ENCODE data around the gene F8. TPM values are rescaled to one million over a fixed set of nuclear protein-coding genes. Genes with fewer than 3 reads are reported as not detected.
"Not testable (repeated sequence)": the region's sequence is repeated elsewhere in the genome, so short reads cannot be mapped to it uniquely, and the experiment has no call there.

Gene F8
- total and polyA plus RNA-seq, 9 of the 15 experiments (the other 6 are each of a cell fraction or from before 2014, with no cell fraction given) = 0.41 to 3.8 (median 0.91) TPM

DNA sequence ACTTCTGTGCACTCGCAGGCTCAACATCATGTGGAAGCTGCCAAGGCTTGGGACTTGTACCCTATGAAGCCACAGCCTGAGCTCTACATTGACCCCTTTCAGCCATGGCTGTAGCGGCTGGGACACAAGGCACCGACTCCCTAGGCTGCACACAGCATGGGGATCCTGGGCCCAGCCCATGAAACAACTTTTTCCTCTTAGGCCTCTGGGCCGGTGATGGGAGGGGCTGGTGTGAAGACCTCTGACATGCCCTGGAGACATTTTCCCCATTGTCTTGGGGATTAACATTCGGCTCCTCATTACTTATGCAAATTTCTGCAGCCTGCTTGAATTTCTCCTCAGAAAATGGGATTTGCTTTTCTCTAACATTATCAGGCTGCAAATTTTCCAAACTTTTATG, 97.8 kb downstream of the F8 start:
- FAIRE-seq; intact Hi-C loops (cut with micrococcal nuclease); ATAC-seq; DNase-seq (ENCODE audit: extremely low read depth in 1 of 4, low spot score in 3 of 4); H3K4me1 ChIP-seq (replicated peaks in 1 of 2; ENCODE audit: control insufficient read depth in 2 of 2, insufficient read depth in 2 of 2, low read length in 2 of 2); BruUV-seq (replicated peaks); H3K9ac ChIP-seq (ENCODE audit: insufficient read depth in 1 of 2, low read depth in 2 of 2, low read length in 2 of 2); H3K27ac ChIP-seq (ENCODE audit: extremely low read depth, low read depth, low read length); in situ Hi-C loops (cut with MboI); H2AFZ ChIP-seq (ENCODE audit: low read depth, low read length); POLR2A ChIA-PET; H3K79me2 ChIP-seq (ENCODE audit: control insufficient read depth, insufficient read depth, low read length); H3K9me3 ChIP-seq (replicated peaks; ENCODE audit: control insufficient read depth, insufficient read depth, low read depth, low read length); H3K36me3 ChIP-seq (ENCODE audit: control insufficient read depth, insufficient read depth, low read length); H3K27me3 ChIP-seq (ENCODE audit: control insufficient read depth in 2 of 2, insufficient read depth in 2 of 2, low read length in 2 of 2); H3K4me2 ChIP-seq (ENCODE audit: insufficient read depth, low read length); CTCF ChIA-PET (ENCODE audit: low intra/inter-chr PET ratio); H4K20me1 ChIP-seq (replicated peaks; ENCODE audit: control insufficient read depth, insufficient read depth, low read length); H3K9me1 ChIP-seq (ENCODE audit: control insufficient read depth, insufficient read depth, low read length); H3K4me3 ChIP-seq: not testable (repeated sequence)
- 7% methylated on average over 5 of the region's 5 CpGs for WGBS (ENCODE audit: insufficient coverage, low coverage, missing lambda C conversion rate)

DNA sequence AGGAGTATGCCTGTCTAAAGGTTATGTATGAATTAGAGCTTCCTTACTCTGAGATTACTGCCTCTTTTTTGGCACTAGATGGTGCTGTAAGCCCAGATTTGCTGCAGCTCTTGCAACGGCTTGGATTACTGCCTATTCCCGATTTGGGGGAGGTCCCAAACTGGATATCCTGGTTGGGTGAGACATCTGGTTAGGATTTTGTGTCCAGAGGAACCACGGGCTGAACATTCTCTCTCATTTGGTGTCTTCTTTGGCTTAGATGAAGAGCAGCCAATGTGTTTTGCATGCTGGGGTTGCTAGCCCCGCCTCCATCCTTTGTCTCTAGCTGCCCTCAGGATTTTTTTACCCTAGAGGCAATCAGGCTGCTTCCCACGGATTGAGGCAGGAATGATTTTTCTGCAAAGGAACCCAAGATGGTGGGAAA, 104.5 kb downstream of the F8 start:
- WGBS (ENCODE audit: insufficient coverage, low coverage, missing lambda C conversion rate) = 3% methylated on average over 4 of the region's 5 CpGs
- H3K9me1 ChIP-seq (ENCODE audit: control insufficient read depth, insufficient read depth, low read length) = no peaks in the 10 kb centered on the region
- peak overlapping the region; percentile 84; the same call in 1 of the 2 replicates for H2AFZ ChIP-seq (ENCODE audit: low read depth, low read length)
- no TSS peak for BruUV-seq (replicated peaks)
- no peaks in the 10 kb centered on the region; the same call in 1 of the 2 replicates for H3K9me3 ChIP-seq (replicated peaks; ENCODE audit: control insufficient read depth, insufficient read depth, low read depth, low read length)
- in situ Hi-C loops (cut with MboI) = no loop called here
- no peak overlapping the region; a peak in 1 of 4 replicates for H3K9ac ChIP-seq (ENCODE audit: insufficient read depth in 1 of 2, low read depth in 2 of 2, low read length in 2 of 2)
- ChIA-PET POLR2A (interaction anchor here (1.1 kb wide), 1 partner anchor 299 kb away, joined by 3 read pairs; the partner anchor contains the start of gene VBP1), CTCF (ENCODE audit: low intra/inter-chr PET ratio) (interaction anchor here (0.6 to 1.0 kb wide), 3 partner anchors 63 to 139 kb away, joined by 3 read pairs; no protein-coding TSS in a partner anchor)
- intact Hi-C loops (cut with micrococcal nuclease) = loop anchor here (1.0 to 5.0 kb wide), 3 partner anchors 63 to 904 kb away; no protein-coding TSS in a partner anchor
- no peaks in the 10 kb centered on the region for H3K79me2 ChIP-seq (ENCODE audit: control insufficient read depth, insufficient read depth, low read length)
- H3K4me1 ChIP-seq (replicated peaks in 1 of 2; ENCODE audit: control insufficient read depth in 2 of 2, insufficient read depth in 2 of 2, low read length in 2 of 2) = no peaks in the 10 kb centered on the region; a peak in 1 of 5 replicates
- no peak overlapping the region; the same call in 2 of the 3 replicates for H3K27ac ChIP-seq (ENCODE audit: extremely low read depth, low read depth, low read length)
- H4K20me1 ChIP-seq (replicated peaks; ENCODE audit: control insufficient read depth, insufficient read depth, low read length) = no peaks in the 10 kb centered on the region
- FAIRE-seq (peak; percentile 86), ATAC-seq (peak; percentile 87), DNase-seq (ENCODE audit: extremely low read depth in 1 of 4, low spot score in 3 of 4) (peak; percentile 30 to 68 (median 33))
- no peaks in the 10 kb centered on the region for H3K36me3 ChIP-seq (ENCODE audit: control insufficient read depth, insufficient read depth, low read length)
- no peaks in the 10 kb centered on the region for H3K27me3 ChIP-seq (ENCODE audit: control insufficient read depth in 2 of 2, insufficient read depth in 2 of 2, low read length in 2 of 2)
- peak overlapping the region; percentile 80 for H3K4me2 ChIP-seq (ENCODE audit: insufficient read depth, low read length)
- peak overlapping the region; percentile 29 for H3K4me3 ChIP-seq
- TF ChIP-seq ARID2 (IDR thresholded peaks at IDR 0.05) (0 out of 2 replicates have a peak, but pooled peaks have one; percentile 33), RB1 (IDR thresholded peaks at IDR 0.05; ENCODE audit: low read depth) (no peak), NBN (IDR thresholded peaks at IDR 0.05; ENCODE audit: low read depth) (0 out of 2 replicates have a peak, but pooled peaks have one; percentile 31), STAG1 (CRISPR knock-in tag; IDR thresholded peaks at IDR 0.05; ENCODE audit: borderline replicate concordance) (peak; percentile 56; the same call in 1 of the 2 replicates), RAD21 (CRISPR knock-in tag; conservative IDR thresholded peaks at IDR 0.05 in 1 of 2, IDR thresholded peaks at IDR 0.05 in 1 of 2) (peak; percentile 59 to 87), ZBTB8A (IDR thresholded peaks at IDR 0.05; ENCODE audit: partially characterized antibody) (no peak), ZKSCAN8 (CRISPR knock-in tag; IDR thresholded peaks at IDR 0.05) (no peak), HLTF (IDR thresholded peaks at IDR 0.05) (no peak), SMC3 (conservative IDR thresholded peaks at IDR 0.05; ENCODE audit: insufficient read depth, low read depth, low read length) (peak; percentile 61)
- TF ChIP-seq, protein P1, sequence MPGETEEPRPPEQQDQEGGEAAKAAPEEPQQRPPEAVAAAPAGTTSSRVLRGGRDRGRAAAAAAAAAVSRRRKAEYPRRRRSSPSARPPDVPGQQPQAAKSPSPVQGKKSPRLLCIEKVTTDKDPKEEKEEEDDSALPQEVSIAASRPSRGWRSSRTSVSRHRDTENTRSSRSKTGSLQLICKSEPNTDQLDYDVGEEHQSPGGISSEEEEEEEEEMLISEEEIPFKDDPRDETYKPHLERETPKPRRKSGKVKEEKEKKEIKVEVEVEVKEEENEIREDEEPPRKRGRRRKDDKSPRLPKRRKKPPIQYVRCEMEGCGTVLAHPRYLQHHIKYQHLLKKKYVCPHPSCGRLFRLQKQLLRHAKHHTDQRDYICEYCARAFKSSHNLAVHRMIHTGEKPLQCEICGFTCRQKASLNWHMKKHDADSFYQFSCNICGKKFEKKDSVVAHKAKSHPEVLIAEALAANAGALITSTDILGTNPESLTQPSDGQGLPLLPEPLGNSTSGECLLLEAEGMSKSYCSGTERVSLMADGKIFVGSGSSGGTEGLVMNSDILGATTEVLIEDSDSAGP (CRISPR knock-in tag; IDR thresholded peaks at IDR 0.05) = no peak

All from K562 (cell line).